OCI-LY7 (cell line): Measurements from ENCODE around the gene TLE6. TPM values are rescaled to one million over a fixed set of nuclear protein-coding genes. Genes with fewer than 3 reads are reported as not detected.

ENCODE experiments used
- BruUV-seq: library from RNA; stranded (reverse); fragments of 400-500 nt; replicated peaks from 2 replicates; lab custom pipeline; 2021; lab: Mats Ljungman, UMichigan
- CTCF ChIA-PET: fragments of 300-600 bp; sonication (Branson Sonifier 250); formaldehyde crosslinking; loops from one replicate; lab custom pipeline; 2022; ENCODE audit warnings: antibody characterized with exemption; ENCODE audit not compliant: unreplicated experiment; lab: Charles Lee
- POLR2A ChIA-PET: fragments of 300-600 bp; sonication (Branson Sonifier 250); formaldehyde crosslinking; loops from one replicate; lab custom pipeline; 2022; ENCODE audit warnings: antibody characterized with exemption; lab: Charles Lee
- DNase-seq: peaks from one replicate; pipeline ENCODE4 v3.0.0-alpha.2; 2015; ENCODE audit warnings: low spot score
- H2AFZ ChIP-seq: fragments of 200-600 bp; sonication (generic), shearing (Covaris generic); 2 replicates; pipeline ENCODE4 v1.6.1; 2014; ENCODE audit warnings: mild to moderate bottlenecking, antibody characterized with exemption, low read length, moderate library complexity
- H3K27ac ChIP-seq: fragments of 200-600 bp; sonication (generic); 2 replicates; pipeline ENCODE4 v1.5.1; 2014; ENCODE audit warnings: mixed run types, low read depth, mild to moderate bottlenecking, moderate library complexity, low read length, inconsistent platforms; ENCODE audit not compliant: poor library complexity, severe bottlenecking
- H3K36me3 ChIP-seq: fragments of 200-600 bp; sonication (generic); 2 replicates; pipeline ENCODE4 v1.6.1; 2014; ENCODE audit warnings: mild to moderate bottlenecking, antibody characterized with exemption, low read length, moderate library complexity, mixed read lengths; ENCODE audit not compliant: insufficient read depth
- H3K4me1 ChIP-seq: fragments of 200-600 bp; sonication (generic); 2 replicates; pipeline ENCODE4 v1.5.1; 2014; ENCODE audit warnings: mild to moderate bottlenecking, low read length; ENCODE audit not compliant: insufficient read depth, poor library complexity, severe bottlenecking
- H3K4me2 ChIP-seq: fragments of 200-600 bp; sonication (generic); 2 replicates; pipeline ENCODE4 v1.6.1; 2014; ENCODE audit warnings: mild to moderate bottlenecking, low read length
- H3K4me3 ChIP-seq: fragments of 200-600 bp; sonication (generic); 2 replicates; pipeline ENCODE4 v1.5.1; 2014; ENCODE audit warnings: mild to moderate bottlenecking, low read depth, low read length; ENCODE audit not compliant: poor library complexity, severe bottlenecking
- H3K79me2 ChIP-seq: fragments of 200-600 bp; sonication (generic); 2 replicates; pipeline ENCODE4 v1.6.1; 2016; ENCODE audit warnings: low read depth, mild to moderate bottlenecking, low read length, moderate library complexity, mixed read lengths; ENCODE audit not compliant: insufficient read depth
- H3K9me2 ChIP-seq: fragments of 200-600 bp; sonication (generic); 2 replicates; pipeline ENCODE4 v1.6.1; 2016; ENCODE audit warnings: mild to moderate bottlenecking, low read length, mixed read lengths; ENCODE audit not compliant: insufficient read depth
- H3K9me3 ChIP-seq: fragments of 200-600 bp; sonication (generic); 2 replicates; pipeline ENCODE4 v1.6.1; 2014; ENCODE audit warnings: mild to moderate bottlenecking, mixed run types, low read length, mixed read lengths
- H4K20me1 ChIP-seq: fragments of 200-600 bp; sonication (generic); 2 replicates; pipeline ENCODE4 v1.6.1; 2014; ENCODE audit warnings: mild to moderate bottlenecking, antibody characterized with exemption, low read length, moderate library complexity, mixed read lengths; ENCODE audit not compliant: insufficient read depth
- CTCF ChIP-seq: fragments of 200-600 bp; sonication (generic); conservative IDR thresholded peaks from 2 replicates; pipeline ENCODE4 v1.5.1; 2014; ENCODE audit warnings: mild to moderate bottlenecking, antibody characterized with exemption, low read length, moderate library complexity, mixed read lengths
- EZH2phosphoT487 ChIP-seq: fragments of 200-600 bp; sonication (generic); IDR thresholded peaks from 2 replicates; pipeline ENCODE4 v1.6.1; 2018; ENCODE audit warnings: low read depth, borderline replicate concordance, mild to moderate bottlenecking, mixed run types, antibody characterized with exemption, low read length, moderate library complexity, mixed read lengths
- intact Hi-C: fragments of 100-400 bp; cut with micrococcal nuclease; formaldehyde crosslinking; loops from one replicate; pipeline ENCODE4 v1.10.0; 2022; ENCODE audit not compliant: unreplicated experiment
- total RNA-seq, 2 experiments: library from RNA; depleted of rRNA in 1 of 2; stranded (reverse); fragments of >200 nt in 1 of 2; shearing (Covaris generic) in 1 of 2; gene quantifications; 2 replicates each; pipeline ENCODE4 v1.2.3, GENCODE V29; 2014 to 2022

Gene TLE6
- total RNA-seq, 2 experiments from 2014 or later, result 15.9 to 21.5 TPM

- Histone ChIP-seq H3K4me2 (no peak overlapping the region), H3K27ac (no peak overlapping the region), H3K4me1 (peaks cover 10% of the 10 kb centered on the region), H3K79me2 (peaks cover 6% of the 10 kb centered on the region; the same call in 1 of the 2 replicates), H4K20me1 (no peaks in the 10 kb centered on the region), H3K36me3 (no peaks in the 10 kb centered on the region), H2AFZ (no peak overlapping the region), H3K4me3 (no peak overlapping the region), H3K9me2 (no peaks in the 10 kb centered on the region), H3K9me3 (no peaks in the 10 kb centered on the region)
- POLR2A ChIA-PET, result interaction anchor here (0.7 kb wide), 1 partner anchor 162 kb away, joined by 3 read pairs; no protein-coding TSS in a partner anchor
- no peak for DNase-seq
- CTCF ChIA-PET, result no interaction called here
- no TSS peak for BruUV-seq
- intact Hi-C loops, result no loop called here
- TF ChIP-seq EZH2phosphoT487 (no peak), CTCF (no peak)
Measured at GRCh38 chr19:2942928-2943640, 34.3 kb upstream of the TLE6 start.

GRCh38 chr19:2944403-2944774, 33.0 kb upstream of the TLE6 start:
- POLR2A ChIA-PET, result no interaction called here
- intact Hi-C loops, result no loop called here

More at GRCh38 chr19:2944403-2944774, 33.0 kb upstream of the TLE6 start:
- H3K9me2 ChIP-seq, result no peaks in the 10 kb centered on the region
- no peak for TF ChIP-seq EZH2phosphoT487
- no peak for TF ChIP-seq CTCF
- no TSS peak for BruUV-seq
- no peak for DNase-seq
- H3K9me3 ChIP-seq, result no peaks in the 10 kb centered on the region
- H2AFZ ChIP-seq, result peak overlapping the region; percentile 79; the same call in 1 of the 2 replicates
- H3K4me2 ChIP-seq, result peak overlapping the region; percentile 77
- peaks cover 15% of the 10 kb centered on the region for H3K4me1 ChIP-seq
- H3K36me3 ChIP-seq, result no peaks in the 10 kb centered on the region
- H4K20me1 ChIP-seq, result no peaks in the 10 kb centered on the region
- peak overlapping the region; percentile 88 for H3K4me3 ChIP-seq
- CTCF ChIA-PET, result no interaction called here
- H3K79me2 ChIP-seq, result peaks cover 13% of the 10 kb centered on the region; the same call in 1 of the 2 replicates
- no peak overlapping the region for H3K27ac ChIP-seq
